Gastrocnemius medialis (tissue), 4 donors: ENCODE results near the gene IER5.
A peak's percentile ranks its signal among the peaks of the same experiment; 100 is the strongest.

Experiments
- CTCF ChIP-seq, 5 experiments: fragments of 450-650 bp in 3 of 5; fragments of 200-600 bp in 2 of 5; sonication (generic) in 2 of 5; IDR thresholded peaks in 4 of 5; conservative IDR thresholded peaks in 1 of 5; 1 replicate in 4 of 5; 2 replicates in 1 of 5; pipeline ENCODE4 v1.5.1; 2016 to 2019; ENCODE audit warnings: antibody characterized with exemption in 5 of 5, mild to moderate bottlenecking in 3 of 5, moderate library complexity in 3 of 5
- POLR2A ChIP-seq, 2 donors: fragments of 450-650 bp; IDR thresholded peaks; one replicate each; pipeline ENCODE4 v1.6.1; 2017; ENCODE audit warnings: antibody characterized with exemption in 2 of 2, mild to moderate bottlenecking in 2 of 2, moderate library complexity in 2 of 2

GRCh38 chr1:181061487-181061886 is 27.0 kb upstream of the IER5 start:
- TF ChIP-seq CTCF (IDR thresholded peaks at IDR 0.05 in 4 of 5, conservative IDR thresholded peaks at IDR 0.05 in 1 of 5): no peak
- TF ChIP-seq POLR2A (IDR thresholded peaks at IDR 0.05): peak in 1 of 2 donors; percentile 27
